Measurements from ENCODE around the gene RBM4B.
"Not testable (repeated sequence)": the region's sequence is repeated elsewhere in the genome, so short reads cannot be mapped to it uniquely, and the experiment has no call there.

Gene RBM4B

GRCh38 chr11:66686100-66686785, 8.6 kb upstream of the RBM4B start:
- no peak for DNase-seq

- no peak for DNase-seq
These were observed 7.8 kb upstream of the RBM4B start for GRCh38 chr11:66685276-66686099.

DNA sequence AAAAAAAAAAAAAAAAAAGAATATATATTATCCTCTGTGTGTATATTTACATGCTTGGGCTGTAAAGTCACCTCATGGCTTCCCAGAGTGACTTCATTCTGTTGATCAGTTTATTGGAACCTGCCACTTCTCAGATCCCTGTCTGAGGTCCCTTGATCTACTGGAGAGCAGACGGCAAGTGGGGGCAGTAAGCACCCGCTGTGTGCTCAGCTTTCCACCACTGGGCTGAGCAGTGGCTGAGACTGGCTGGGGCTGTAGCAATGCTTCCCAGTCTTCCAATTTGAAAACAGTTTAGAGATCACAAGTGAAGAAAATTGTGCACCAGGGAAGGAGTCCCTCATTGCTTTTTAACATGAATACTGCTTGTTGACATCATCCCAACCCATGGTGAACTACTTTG, 6.9 kb upstream of the RBM4B start:
- DNase-seq, result no peak

DNA sequence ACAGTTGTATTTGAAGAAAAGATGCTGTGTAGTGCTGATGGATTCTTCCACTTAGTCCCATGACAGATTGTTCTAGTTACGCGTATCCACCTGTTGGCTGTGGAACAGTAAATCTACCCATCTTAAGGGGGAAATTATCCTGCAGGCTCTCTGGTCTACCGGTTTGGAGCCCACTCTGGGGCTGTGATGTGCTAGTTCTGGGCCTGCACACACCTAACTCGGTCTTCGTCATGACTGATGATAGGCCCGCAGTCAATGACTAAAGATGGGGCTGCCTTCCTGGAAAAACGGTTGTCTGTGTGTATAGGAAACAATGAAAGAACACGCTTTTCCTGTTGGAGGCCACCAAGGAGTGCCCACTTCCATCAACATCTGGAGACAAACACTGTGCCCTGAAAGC, 6.2 kb upstream of the RBM4B start:
- DNase-seq, result no peak

- no peak for DNase-seq
These were observed 3.4 kb upstream of the RBM4B start for GRCh38 chr11:66680966-66681645.

GRCh38 chr11:66676931-66677598, 622 bp downstream of the RBM4B start:
- no peak for DNase-seq

DNA sequence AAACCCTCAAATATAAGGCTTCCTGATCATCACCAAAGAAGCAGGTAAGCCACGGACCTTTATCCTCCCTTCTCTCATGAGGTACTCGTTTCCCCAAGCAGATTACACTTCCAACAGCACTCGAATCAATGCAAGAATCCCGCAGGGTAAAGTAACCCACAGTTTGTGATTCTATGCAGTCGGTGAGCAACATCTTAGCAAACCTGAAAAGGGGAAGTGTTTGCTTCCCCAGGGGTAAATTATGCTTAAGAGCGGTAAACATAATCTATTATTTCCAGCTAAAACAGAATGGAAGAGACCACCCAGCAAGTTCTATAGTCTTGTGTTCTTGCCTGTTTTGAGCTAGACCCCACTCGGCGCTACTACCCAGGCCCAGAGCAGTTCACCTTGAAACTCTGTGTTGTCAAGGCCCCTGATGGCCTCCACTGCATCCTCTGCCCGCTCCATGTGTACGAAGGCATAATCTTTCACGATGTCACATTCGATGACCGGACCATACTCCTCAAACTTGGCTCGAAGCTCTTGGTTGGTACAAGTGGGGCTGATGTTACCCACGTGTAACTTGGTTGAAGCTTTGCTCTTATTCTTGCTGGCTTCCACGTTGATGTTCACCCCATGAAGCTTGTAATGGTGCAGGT, 1.3 kb downstream of the RBM4B start:
- DNase-seq, result no peak

DNA sequence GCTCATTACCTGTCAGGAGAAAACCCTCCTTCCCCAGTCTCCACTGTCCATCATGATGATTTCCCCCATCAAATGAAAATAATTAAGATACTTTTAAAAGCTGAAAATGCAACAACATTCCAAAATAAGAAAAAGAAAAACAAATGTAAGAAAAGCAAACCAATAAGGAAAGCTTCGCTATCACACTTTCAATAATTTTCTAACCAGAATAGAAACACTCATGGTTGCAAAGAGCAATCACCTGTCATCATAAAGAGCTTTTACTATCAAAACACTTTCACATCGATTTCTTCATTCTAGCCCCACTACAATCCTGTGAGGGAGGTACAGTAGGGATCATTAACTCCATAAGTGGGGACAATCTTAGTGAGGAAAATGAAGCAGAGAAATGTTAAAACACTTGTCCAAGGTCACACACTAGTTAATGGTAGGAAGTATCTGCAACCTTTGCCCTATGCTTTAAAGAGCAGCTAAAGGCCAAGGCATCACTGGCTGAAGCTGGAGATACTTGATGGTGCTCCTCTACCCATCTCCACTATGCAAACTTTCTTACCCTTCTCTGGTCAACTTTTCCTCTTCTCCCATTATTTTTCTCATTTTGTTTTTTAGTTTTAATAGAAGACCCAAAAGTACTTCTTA, 2.6 kb downstream of the RBM4B start:
- DNase-seq, result no peak

DNA sequence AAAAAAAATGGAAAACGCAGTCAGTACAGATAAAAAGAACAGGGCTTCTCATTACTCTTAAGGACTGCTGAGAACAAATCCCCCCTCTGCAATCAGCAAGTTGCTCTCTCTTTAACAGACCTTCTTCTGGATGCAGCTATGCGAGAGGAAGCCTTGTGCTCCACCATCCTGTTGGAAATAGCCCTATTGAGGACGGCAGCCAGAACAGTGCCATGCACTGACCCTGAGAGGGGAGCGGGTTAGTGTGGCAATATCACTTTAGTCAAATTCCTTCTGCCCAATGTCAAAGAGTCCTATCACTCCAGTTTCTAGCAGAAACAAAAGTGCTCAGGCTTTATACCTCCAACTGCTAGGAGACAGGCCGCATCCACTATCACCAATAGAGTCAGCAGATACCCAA, 6.9 kb downstream of the RBM4B start:
- no peak for DNase-seq

- DNase-seq, result no peak
These were observed 12.3 kb downstream of the RBM4B start for GRCh38 chr11:66665369-66665768.

- DNase-seq, result no peak
These were observed 13.9 kb downstream of the RBM4B start for GRCh38 chr11:66663741-66664296.

GRCh38 chr11:66659763-66660162, 17.9 kb downstream of the RBM4B start:
- no peak for DNase-seq

GRCh38 chr11:66653123-66653522, 24.6 kb downstream of the RBM4B start:
- no peak for DNase-seq

DNA sequence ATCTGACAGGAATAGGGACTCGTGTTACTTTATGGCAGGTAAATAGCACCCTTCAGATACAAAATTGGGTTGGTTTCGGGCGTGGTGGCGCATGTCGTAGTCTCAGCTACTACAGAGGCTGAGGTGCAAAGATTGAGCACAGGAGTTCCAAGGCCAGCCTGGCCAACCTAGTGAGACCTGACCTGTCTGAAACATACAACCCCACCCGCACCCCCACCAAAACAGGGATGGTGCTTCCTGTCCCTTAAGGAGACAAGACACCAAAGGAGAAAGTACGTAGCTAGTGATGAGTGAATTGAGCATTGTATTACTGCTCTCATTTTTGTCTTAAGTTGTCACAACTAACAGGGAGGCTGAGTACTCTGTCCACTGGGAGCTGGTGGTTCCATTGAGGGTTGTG, 25.0 kb downstream of the RBM4B start:
- no peak for DNase-seq

DNA sequence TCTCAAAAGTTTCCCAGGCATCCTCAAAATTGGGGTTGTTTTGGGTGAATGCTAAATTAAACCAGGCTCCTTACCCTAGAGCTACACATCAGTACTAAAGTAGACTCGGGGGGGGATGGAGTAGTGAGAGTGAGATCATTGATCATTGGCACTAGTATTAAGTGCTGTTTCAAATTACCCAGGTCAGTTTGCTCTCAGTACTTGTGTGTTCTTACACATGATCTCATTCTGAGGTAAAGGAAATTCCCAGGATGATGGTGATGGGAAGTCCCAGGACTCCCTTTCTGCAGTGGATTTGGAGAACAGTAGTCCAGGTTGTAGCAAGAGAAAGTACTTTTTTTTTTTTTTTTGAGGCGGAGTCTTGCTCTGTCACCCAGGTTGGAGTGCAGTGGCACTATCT, 26.7 kb downstream of the RBM4B start:
- DNase-seq, result no peak

DNA sequence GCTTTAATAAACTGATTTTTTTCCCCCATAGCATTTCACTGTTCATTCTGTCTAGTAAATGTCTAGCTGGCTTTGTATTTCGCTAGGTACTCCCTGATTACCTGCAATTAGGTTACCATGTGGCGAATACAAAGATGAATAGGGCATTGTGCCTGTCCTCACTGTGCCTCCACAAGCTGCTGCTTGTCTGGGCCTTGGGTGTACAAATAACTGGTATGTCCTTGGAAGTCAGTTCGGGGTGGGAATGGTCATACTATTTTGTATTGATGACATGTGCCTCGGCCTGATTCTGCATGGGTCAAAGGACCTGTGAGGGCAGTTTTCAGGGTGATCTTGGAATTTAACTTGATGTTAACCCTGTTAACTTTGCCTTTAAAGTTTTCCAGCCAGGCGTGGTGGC, 27.8 kb downstream of the RBM4B start:
- DNase-seq, result no peak

DNA sequence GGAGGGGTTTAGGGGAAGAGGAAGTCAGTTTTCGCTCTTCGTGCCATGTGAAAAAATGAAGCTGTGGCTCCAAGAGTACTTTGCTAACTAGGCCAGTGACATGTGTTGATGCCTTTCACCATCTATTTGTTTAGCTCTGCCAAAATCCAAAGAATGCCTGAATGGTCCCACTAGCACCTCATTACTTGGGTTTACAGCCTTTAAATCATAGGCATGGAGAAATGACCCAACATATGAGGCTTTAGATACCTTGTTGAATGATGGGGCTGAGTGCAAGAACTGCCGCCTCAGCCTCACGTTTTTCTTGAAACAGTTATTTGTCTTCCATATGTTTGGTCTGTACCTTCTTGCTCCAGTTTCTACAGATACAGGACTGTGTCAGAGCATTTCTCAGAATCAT, 30.9 kb downstream of the RBM4B start:
- no peak for DNase-seq

DNA sequence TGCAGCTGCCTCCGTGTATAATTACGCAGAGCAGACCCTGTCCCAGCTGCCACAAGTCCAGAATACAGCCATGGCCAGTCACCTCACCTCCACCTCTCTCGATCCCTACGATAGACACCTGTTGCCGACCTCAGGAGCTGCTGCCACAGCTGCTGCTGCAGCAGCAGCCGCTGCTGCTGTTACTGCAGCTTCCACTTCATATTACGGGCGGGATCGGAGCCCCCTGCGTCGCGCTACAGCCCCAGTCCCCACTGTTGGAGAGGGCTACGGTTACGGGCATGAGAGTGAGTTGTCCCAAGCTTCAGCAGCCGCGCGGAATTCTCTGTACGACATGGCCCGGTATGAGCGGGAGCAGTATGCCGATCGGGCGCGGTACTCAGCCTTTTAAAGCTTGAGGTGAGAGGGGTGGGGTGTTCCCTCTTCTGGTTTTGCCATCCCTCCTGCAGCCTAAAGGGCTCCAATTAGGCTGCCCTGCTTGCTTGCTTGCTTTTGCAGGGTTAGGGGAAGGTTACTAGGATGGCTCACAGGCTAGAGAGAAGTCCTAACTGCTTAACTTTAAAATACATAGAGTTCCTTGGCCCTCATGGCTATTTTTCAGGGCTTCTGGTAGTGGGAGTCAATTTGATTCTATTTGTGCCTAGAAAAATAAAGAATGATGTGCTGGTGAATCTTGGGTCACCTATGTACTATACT, 33.8 kb downstream of the RBM4B start:
- DNase-seq, result no peak

- no peak for DNase-seq
These were observed 35.9 kb downstream of the RBM4B start for GRCh38 chr11:66641834-66642233.

DNA sequence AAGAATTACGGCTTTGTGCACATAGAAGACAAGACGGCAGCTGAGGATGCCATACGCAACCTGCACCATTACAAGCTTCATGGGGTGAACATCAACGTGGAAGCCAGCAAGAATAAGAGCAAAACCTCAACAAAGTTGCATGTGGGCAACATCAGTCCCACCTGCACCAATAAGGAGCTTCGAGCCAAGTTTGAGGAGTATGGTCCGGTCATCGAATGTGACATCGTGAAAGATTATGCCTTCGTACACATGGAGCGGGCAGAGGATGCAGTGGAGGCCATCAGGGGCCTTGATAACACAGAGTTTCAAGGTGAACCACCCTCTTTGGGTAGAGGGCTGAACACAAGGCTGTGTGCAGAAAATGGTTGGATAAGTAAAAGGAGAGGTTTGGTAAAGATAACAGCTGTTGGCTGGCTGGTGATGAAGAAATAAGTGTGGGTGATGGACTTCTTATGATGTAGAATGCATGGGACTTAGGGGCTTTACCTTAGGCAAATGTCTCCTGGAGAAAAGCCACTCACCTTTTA, 37.8 kb downstream of the RBM4B start:
- DNase-seq, result not testable (repeated sequence)

Measured in activated CD4-positive, alpha-beta T cell treated with anti-CD3 and anti-CD28 coated beads, Interleukin-2, amount 50 U/mL, for 1 hour (primary cell).